Right kidney (tissue), 1 donor: ENCODE results near the gene SBNO1.
"Not testable (repeated sequence)": the region's sequence is repeated elsewhere in the genome, so short reads cannot be mapped to it uniquely, and the experiment has no call there.

Experiments used
- DNase-seq: peaks from one replicate; pipeline ENCODE4 v3.0.0-alpha.2; 2016

Gene SBNO1

DNA sequence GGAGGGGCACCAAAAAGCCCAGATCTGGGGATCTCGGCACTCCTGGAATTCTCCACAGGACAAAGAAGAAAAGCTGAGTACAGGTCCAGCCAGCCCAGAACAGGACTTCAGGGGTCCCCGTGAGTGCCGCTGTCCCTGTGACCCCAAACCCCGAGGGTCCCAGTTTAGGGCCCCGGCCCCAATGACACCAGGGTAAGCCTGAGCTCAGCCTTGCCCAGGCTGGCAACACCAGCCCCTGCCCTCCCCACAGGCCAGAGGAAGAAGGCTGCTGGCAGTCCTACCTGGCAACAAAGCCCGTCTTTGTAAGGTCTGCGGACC is 94.8 kb downstream of the SBNO1 start:
- DNase-seq, result no peak

- peak; percentile 64 for DNase-seq
Measured at GRCh38 chr12:123269395-123269892, 95.2 kb downstream of the SBNO1 start.

- no peak for DNase-seq
Measured at GRCh38 chr12:123268850-123269249, 95.8 kb downstream of the SBNO1 start.

DNA sequence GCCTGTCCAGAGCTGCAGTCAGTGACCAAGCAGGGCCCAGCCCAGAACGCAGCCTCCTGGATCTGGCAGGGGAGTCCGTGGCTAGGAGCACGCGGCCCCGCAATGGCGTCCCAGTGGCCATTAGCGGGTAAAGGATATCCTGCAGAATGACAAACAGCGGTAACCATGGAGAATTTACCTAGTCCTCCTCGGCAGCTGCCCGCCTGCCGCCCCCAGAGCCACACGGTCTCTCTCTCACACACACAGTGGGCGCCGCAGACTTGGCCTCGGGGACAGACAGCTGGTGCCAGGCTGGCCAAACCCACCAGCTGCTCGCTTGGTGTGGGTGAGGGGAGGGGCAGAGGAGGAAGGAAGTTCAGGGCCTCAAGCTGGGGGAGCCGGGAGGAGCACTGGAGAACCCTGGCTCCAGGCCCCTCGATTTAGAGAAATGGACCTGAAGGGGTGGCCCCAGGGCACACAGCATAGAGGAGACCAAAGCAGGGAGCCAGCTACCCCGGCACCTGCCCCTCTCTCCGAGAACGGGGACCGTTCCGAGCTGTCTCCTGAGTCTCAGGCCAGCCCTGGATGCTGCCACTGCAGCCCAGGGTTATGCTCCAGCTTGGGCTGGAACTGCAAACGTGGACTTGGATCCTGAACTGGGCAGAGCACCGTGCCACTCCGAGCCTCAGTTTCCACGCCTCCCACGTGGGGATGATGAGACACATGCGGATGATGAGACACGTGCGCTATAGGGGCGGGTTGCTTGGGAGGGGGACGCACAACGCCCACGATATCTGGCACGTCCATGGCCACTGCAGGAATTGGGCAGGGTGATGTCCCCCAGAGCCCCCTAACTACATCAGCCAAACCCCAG is 96.4 kb downstream of the SBNO1 start:
- peak; percentile 49 for DNase-seq

DNA sequence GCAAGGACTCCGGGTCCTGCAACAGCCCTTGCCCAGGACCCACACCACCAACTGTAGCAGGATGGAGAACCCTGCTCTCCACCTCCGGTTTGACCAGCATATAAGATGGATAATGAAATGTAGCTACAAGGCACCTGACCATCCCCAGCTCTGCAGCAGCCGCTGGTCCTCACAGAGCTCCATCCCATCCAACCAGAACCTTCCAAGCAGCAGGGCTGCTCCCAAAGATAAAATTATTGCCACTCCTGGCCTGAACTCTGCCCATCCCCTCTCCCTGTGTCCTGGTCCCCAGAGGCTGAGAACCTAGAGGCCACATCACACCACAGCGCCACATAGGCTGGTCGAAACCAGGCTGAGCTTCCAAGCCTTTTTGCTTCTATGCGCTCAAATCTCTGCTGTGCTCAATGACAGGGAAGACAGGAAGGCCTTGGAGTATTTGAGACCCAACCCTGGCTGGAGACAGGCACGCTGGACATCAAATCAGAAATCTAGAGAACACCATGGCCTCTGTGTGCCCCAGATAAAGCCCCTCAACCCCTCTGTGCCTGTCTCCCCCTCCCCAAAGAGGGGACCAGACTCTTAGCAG is 97.2 kb downstream of the SBNO1 start:
- no peak for DNase-seq

DNA sequence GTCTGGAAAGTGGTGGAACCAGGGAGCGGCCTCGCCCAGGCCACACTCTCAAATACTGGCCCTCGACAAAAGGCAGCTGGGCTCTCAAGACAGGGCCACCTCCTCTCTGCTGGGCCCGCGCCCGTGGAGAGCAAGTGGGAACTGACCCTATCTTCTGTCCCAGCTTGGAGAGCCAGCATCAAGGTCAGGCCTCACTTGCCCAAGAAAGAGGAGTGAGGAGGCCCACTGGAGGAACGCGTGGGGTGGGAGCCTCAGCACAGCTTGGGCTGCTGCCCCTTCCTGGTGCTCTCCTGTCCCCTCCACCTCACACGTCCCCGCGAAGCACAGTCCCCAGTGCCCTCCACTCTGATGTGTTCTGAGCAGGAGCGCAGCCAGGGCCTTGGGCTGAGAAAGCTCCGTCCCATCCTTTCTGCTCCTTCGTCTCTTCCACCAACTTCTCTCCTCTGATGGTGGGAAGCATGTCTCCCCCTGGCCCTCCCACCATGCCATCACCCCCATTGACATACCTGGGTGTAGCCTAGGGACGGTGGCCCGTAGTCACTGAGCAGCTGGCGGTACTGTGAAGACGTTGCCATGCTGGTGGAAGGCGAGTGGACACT is 97.9 kb downstream of the SBNO1 start:
- no peak for DNase-seq

DNA sequence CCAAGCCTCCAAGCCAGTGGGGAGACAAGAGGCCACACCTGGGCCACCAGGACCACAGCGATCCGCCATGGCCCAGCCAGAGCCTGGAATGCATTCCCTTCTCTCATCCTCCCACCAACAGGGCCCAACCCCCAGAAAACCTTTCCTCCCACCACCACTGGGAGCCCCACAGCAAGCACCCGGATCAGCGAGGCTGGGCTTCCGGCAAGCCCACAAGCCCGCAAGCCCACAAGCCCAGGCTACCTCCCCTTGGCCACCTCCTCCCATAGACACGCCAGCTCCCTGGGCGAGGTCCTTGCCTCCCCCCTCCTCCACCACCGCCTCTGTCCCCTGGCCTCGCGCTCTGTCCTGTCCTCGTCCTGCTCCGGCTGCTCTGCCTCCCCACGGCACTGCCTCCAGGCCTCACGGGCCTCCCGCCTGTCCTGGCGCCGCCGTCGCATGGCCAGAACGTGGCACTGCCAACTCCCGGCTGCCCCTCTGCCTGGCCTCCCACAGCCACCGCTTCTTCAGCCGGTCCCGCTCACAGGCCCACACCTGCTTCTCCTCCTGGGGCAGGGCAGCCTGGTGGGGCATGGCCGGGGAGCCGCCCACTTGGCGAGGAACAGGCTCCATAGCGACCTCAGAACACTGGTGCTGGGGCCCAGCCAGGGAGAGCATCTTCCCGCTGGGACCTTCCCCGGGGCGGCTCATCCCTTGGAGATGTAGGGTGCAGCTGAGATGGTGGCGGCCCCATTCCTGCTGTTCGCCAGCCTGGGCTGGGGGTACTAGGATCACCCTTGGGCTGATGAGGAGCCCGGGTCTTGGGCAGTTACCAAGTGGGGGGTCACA is 98.6 kb downstream of the SBNO1 start:
- no peak for DNase-seq

DNA sequence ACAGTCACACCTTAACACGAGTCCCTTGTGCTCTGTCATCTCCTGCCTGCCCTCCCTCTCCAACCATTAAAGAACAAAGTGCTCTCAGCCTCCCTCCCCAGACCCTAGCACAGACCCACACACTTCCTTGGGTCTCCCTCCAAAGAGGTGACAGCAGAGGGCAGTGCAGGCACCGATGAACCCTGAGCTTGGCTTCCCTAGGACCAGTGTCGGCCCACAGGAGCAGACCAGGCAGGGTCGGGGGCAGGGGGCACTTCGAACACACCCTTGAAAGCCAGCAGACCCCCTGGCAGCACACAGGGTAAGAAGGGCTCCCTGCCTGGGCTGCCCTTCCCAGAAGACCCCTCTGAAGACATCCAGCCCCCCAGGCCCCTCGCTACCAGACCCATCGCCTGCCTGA is 100.0 kb downstream of the SBNO1 start:
- no peak for DNase-seq

- DNase-seq, result no peak
Measured at GRCh38 chr12:123263196-123263817, 101.3 kb downstream of the SBNO1 start.

DNA sequence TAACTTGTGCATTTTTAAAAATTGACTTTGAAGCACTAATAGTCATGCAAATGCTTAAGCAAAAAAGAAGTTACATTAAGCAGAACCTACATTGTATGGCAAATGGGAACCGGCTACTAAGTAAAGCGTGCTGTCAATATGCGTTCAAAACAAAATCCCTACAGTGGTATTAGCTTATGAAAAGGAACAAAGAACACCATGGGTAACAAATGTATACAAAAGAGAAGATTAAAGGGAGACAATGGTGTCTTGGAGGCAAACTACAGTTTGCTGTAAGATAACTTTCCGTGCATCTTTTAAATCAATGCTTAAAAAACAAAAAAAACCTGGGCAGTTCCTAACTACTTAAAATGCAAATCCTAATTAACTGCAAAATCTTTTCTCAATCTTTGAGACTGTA is 103.5 kb downstream of the SBNO1 start:
- DNase-seq, result no peak

GRCh38 chr12:123260081-123260480 is 104.6 kb downstream of the SBNO1 start:
- DNase-seq, result no peak

- DNase-seq, result no peak
Measured at GRCh38 chr12:123258593-123258992, 106.1 kb downstream of the SBNO1 start.

DNA sequence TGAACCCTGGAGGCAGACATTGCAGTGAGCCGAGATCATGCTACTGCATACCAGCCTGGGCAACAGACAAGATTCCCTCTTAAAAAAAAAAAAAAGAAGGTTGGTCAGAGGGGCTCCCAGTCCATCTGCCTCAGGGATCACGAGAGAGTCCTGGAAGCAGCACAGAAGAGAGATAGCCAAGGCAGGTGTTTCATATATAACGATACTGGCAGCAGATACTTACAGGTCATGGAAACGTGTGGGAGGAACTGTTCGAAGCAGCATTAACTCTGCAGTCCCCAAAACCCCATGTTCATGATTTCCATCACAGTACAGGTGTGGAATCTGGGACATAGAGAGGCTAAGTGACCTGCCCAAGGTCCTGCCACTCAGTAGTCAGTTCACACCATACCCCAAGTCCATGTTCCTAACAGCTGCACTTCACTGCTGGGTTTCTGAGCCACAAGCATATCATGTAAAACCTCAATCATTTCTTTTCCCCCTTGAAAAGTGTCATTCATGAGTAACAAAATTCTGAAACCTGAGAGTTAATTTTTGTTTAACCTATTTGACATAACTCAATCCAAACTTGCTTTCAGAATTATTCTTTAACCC is 109.7 kb downstream of the SBNO1 start:
- DNase-seq, result no peak

GRCh38 chr12:123253641-123254459 is 110.8 kb downstream of the SBNO1 start:
- DNase-seq, result no peak

DNA sequence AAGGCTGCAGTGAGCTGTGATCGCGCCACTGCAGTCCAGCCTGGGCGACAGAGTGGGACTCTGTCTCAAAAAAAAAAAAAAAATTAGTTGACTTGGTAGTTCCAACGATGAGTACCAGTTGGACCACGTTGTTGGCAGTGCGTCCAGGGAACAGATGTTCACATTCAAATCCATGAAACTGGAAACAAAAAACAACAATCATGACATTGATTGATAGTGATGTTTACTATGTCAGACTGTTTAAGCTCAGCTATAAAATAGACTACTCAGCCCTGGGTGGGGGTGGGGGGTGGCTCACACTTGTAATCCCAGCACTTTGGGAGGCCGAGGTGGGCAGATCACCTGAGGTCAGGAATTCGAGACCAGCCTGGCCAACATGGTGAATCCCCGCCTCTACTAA is 112.3 kb downstream of the SBNO1 start:
- not testable (repeated sequence) for DNase-seq

DNA sequence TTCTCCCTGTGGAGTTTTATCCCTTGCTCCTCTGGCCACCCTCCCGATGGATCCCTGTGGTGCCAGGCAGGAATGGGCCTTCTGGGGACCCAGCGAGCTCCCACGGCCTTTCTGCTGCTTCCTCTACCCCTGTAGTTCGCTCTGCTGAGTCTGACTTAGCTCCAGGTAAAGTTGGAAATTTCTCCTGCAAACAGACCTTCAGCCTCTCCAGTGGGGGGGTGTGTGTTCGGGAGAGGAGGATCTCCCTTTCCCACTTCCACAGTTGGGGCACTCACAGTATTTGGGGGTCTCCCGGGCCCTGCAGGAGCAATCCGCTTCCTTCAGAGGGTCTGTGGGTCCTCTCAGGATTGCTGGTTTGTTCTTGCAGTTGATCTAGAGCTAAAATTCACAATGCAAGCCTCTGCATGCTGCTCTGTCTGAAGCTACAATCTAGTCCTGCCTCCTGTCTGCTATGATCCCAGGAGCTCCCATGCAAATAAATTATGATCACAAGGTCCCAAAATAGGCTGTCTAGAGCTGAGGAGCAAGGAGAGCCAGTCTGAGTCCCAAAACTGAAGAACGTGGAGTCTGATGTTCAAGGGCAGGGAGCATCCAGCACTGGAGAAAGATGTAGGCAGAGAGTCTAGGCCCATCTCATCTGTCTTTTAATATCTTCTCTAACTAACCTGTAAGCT is 113.1 kb downstream of the SBNO1 start:
- no peak for DNase-seq

DNA sequence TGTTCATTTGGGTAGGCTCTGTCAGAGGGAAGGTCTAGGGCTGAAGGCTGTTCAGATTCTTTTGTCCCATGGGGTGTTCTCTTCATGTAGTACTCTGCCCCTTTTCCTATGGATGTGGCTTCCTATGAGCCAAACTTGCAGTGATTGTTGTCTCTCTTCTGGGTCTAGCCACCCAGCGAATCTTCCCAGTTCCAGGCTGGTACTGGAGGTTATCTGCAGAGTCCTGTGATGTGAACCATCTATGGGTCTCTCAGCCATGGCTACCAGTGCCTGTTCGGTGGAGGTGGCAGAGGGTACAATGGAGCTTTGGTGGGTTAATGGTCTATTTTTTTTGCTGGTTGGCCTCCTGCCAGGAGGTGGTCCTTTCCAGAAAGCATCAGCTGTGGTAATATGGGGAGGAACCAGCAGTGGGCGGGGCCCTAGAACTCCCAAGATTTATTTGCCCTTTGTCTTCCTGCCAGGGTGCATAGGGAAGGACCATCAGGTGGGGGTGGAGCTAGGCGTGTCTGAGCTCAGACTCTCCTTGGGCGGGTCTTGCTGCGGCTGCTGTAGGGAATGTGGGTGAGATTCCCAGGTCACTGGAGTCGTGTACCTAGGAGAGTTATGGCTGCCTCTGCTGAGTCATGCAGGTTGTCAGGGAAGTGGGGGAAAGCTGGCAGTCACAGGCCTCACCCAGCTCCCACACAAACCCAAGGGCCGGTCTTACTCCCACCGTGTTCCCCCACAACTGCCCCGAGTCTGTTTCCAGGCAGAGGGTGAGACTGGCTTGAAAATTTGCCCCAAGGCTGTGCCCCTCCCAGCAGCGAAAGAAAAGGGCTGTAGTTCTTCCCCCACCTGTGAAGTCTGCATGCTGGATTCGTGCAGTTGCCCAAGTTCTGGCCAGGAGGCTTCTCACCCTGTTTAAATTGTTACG is 113.9 kb downstream of the SBNO1 start:
- DNase-seq, result no peak

GRCh38 chr12:123248996-123249741 is 115.5 kb downstream of the SBNO1 start:
- not testable (repeated sequence) for DNase-seq
